A549 (cell line): ENCODE measurements around the gene NECTIN1.

Experiments used
- HEYL ChIP-seq: fragments of 250-450 bp; sonication (Bioruptor Pico); IDR thresholded peaks from 2 replicates; pipeline ENCODE4 v1.8.0; 2021; ENCODE audit warnings: mild to moderate bottlenecking, moderate library complexity
- MAZ ChIP-seq: fragments of 150-350 bp; IDR thresholded peaks from 2 replicates; pipeline ENCODE4 v1.6.1; 2014; ENCODE audit warnings: antibody characterized with exemption, low read depth, low read length, borderline replicate concordance
- POLR2A ChIP-seq: IDR thresholded peaks from 2 replicates; pipeline ENCODE4 v1.6.1; 2012; ENCODE audit warnings: mild to moderate bottlenecking, low read length
- ZNF302 ChIP-seq: fragments of 250-450 bp; sonication (Bioruptor Pico); IDR thresholded peaks from 2 replicates; pipeline ENCODE4 v1.9.0; 2021; ENCODE audit warnings: inconsistent platforms, mild to moderate bottlenecking, moderate library complexity
- TF ChIP-seq, protein P1 (sequence below): IDR thresholded peaks from 2 replicates; pipeline ENCODE4 v1.6.1; 2012; ENCODE audit warnings: low read depth, borderline replicate concordance
- TF ChIP-seq, protein P2 (sequence below): fragments of >200 bp; sonication (Bioruptor Twin); formaldehyde crosslinking; IDR thresholded peaks from 3 replicates; pipeline ENCODE4 v1.5.1; 2016
- TF ChIP-seq, protein P3 (sequence below): fragments of >200 bp; sonication (Bioruptor Twin); formaldehyde crosslinking; IDR thresholded peaks from 2 replicates; pipeline ENCODE4 v1.6.1; 2016

DNA sequence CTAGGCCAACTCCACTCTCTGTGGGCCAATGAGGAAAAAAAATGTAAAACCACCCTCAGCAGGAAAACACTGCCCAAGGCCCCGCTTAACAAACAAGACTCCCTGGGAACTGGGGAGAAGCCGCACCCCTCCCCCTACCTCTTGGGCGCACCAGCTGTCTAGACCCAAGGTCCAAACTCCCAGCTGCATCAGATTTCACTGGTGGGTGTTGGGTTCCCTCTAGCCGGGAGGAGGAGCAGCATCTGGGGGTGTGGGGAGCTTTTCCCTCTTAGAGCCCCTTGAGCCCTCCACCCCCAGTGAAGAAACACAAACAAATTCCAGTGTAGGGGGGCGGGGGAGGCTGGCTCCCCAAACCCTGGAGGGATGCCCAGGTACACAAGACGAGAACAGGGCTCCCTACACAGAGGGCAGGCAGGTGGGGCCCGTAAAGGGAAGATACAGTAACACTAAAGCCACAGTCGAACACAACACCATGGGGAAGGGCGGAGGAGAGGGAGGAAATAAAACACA lies 64.9 kb downstream of the NECTIN1 start:
- TF ChIP-seq, protein P1, sequence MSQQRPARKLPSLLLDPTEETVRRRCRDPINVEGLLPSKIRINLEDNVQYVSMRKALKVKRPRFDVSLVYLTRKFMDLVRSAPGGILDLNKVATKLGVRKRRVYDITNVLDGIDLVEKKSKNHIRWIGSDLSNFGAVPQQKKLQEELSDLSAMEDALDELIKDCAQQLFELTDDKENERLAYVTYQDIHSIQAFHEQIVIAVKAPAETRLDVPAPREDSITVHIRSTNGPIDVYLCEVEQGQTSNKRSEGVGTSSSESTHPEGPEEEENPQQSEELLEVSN, result no peak
- TF ChIP-seq ZNF302, result no peak
- no peak for TF ChIP-seq HEYL (CRISPR knock-in tag)
- TF ChIP-seq, protein P2, sequence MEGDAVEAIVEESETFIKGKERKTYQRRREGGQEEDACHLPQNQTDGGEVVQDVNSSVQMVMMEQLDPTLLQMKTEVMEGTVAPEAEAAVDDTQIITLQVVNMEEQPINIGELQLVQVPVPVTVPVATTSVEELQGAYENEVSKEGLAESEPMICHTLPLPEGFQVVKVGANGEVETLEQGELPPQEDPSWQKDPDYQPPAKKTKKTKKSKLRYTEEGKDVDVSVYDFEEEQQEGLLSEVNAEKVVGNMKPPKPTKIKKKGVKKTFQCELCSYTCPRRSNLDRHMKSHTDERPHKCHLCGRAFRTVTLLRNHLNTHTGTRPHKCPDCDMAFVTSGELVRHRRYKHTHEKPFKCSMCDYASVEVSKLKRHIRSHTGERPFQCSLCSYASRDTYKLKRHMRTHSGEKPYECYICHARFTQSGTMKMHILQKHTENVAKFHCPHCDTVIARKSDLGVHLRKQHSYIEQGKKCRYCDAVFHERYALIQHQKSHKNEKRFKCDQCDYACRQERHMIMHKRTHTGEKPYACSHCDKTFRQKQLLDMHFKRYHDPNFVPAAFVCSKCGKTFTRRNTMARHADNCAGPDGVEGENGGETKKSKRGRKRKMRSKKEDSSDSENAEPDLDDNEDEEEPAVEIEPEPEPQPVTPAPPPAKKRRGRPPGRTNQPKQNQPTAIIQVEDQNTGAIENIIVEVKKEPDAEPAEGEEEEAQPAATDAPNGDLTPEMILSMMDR, result no peak
- no peak for TF ChIP-seq POLR2A
- TF ChIP-seq MAZ, result no peak
- TF ChIP-seq, protein P3, sequence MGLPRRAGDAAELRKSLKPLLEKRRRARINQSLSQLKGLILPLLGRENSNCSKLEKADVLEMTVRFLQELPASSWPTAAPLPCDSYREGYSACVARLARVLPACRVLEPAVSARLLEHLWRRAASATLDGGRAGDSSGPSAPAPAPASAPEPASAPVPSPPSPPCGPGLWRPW, result no peak
